ENCODE results near the gene ACOT7. TPM values are rescaled to one million over a fixed set of nuclear protein-coding genes. Genes with fewer than 3 reads are reported as not detected.

The ACOT7 gene
- total RNA-seq, 2 donors from 2014 or later, result 9.9 to 12.9 TPM

DNA sequence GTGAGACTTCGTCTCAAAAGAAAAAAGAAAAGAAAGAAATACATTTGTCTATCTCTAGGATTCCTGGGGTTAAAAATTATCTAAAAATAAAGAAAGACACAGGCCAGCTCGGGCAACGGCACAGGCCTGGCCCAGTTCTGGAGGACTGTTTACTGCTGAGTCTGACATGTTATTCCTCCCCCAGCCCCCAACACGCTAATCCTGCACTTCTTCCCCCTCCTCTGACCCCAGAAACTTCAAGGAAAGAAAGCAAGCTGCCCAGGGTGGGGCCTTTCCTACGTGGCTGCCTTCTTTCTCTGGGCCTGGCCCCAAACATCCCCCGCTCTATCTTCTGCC is 40.0 kb downstream of the ACOT7 start:
- ATAC-seq, result no peak
- DNase-seq, result no peak
- intact Hi-C loops (cut with DNase I), result no loop called here

GRCh38 chr1:6352138-6352563 is 41.4 kb downstream of the ACOT7 start:
- ATAC-seq (no peak), DNase-seq (no peak)
- intact Hi-C loops (cut with DNase I), result no loop called here

DNA sequence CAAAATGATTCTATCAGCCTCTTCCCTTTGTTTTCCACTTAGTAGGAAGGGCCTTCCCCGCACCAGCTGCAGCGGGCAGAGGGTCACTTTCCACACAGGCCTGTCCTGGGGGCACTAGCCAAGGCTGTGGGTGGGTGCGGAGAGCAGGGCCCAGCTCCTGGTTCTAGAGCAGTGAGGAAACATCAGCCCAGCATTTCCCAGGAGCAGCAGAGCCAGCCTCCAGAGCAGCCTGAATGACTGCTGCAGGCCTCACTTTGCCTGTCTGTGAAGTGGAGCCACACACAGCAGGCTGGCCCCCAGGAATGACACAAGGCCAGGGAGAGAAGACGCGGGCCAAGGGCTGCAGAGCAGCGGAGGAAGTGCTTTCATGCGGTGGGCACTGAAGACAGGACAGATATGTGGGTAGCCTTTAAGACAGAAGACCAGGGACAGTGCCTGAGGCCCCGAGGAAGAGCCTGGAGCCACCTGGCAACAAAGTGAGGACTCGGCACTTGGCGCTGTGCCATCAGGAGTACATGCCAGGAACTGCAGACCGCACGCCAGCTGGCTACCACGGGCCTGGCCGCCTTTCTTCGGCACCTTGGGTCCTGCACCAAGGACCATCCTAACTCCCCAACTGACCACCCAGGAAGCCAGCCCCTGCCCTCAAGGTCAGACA is 42.0 kb downstream of the ACOT7 start:
- intact Hi-C loops (cut with DNase I), result no loop called here
- no peak for DNase-seq
- no peak for ATAC-seq

DNA sequence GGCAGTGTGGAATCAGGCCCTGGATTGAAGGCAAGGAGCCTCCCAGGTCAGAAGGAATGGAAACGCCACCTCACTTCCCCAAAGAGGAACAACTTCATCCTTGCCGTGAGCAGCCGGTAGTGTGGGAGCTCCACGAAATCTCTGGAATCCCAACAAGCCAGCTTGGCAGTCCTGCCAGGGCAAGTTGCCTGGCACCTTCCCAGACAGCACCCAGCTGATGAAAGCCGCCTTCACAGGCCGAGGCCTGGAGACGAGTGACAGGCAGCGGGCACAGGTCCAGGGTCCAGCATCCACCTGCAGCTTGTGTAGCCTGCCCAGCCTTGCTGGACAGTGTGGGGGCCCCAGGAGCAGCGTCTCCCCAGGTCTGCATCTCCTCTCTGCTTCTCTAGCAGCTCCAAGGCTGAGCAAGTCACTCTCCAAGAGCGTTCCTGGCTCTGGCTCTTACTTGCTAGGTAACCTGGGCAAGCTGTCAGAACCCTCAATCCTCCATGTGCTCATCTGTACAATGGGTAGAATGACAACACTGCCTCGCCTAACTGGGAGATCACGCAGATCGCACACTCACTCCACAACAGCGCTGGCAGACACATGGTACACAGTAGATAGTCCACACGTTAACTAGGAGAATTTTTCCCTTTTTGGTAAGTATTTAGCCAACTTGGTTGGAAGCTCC is 43.0 kb downstream of the ACOT7 start:
- ATAC-seq (peak; percentile 55), DNase-seq (peak; percentile 71)
- intact Hi-C loops (cut with DNase I), result no loop called here

- DNase-seq (no peak), ATAC-seq (no peak)
- intact Hi-C loops (cut with DNase I), result loop anchor here in 1 of 2 donors (10.0 kb wide), 1 partner anchor 305 kb away; the partner anchor contains the start of gene KCNAB2
Measured at GRCh38 chr1:6349254-6349943, 44.2 kb downstream of the ACOT7 start.

- DNase-seq (peak; percentile 64), ATAC-seq (peak; percentile 15 to 45)
- intact Hi-C loops (cut with DNase I), result loop anchor here in 1 of 2 donors (10.0 kb wide), 1 partner anchor 304 kb away; the partner anchor contains the start of gene KCNAB2
Measured at GRCh38 chr1:6348511-6349191, 44.9 kb downstream of the ACOT7 start.

DNA sequence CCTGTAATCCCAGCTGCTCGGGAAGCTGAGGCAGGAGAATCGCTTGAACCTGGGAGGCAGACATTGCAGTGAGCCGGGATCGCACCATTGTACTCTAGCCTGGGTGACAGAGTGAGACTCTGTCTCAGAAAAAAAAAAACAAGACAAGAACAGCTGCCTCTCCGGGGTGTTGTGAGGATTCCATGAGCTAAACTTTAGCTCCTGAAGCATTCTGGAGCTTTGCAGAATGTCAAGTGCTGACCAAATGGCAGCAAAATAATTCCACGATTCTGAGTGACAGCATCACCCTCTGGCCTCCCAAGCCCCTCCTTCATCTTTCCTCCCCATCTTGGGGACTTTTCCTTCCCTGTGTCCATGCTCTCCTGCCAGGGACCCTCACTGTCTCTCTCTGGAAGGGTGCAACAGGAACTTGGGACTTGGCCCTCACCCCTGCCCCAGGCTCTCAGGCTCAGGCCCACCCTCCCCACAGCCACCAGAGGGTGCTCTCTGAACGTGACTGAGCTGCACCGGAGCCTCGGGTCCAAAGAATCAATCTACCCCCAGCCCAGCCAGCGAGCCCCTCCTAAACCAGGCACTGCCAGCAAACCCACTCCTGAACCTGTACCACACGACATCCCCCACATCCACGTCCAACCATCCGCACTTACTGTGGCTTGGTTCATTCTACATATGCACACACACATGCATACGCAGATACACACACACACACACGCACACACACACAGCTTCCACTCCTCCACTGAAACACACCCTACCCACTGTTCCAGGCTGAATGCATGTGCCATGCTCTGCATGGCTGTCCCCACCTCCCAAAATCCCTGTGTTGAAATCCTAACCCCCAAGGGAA is 45.7 kb downstream of the ACOT7 start:
- no peak for DNase-seq
- peak in 1 of 2 donors; percentile 28 for ATAC-seq

GRCh38 chr1:6345460-6345859 is 48.1 kb downstream of the ACOT7 start:
- no peak for DNase-seq
- intact Hi-C loops (cut with DNase I), result loop anchor here in 1 of 2 donors (10.0 kb wide), 1 partner anchor 301 kb away; the partner anchor contains the start of gene KCNAB2
- ATAC-seq, result no peak

More for the DNA sequence above, 45.7 kb downstream of the ACOT7 start:
- intact Hi-C loops (cut with DNase I), result loop anchor here in 1 of 2 donors (10.0 kb wide), 1 partner anchor 303 kb away; the partner anchor contains the start of gene KCNAB2

DNA sequence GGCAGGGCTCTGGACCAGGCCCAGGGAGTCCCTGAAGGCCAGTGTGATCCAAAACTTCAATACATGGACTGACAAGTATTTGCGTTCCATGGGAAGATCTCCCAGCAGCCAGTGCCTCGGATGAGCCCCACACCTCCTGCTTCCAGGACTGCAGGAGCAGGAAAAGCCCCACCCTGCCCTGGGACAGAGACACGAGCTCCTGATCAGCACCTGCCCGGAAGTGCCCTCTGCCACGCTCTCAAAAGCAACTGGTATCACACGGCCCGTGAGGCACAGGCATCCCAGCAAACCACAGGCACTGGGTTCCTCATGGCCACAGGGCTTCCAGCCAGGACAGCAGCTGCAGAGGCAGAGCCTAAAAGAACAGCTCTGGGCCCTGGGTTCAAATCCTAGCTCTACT is 48.6 kb downstream of the ACOT7 start:
- no peak for ATAC-seq
- no peak for DNase-seq
- intact Hi-C loops (cut with DNase I), result loop anchor here in 1 of 2 donors (10.0 kb wide), 1 partner anchor 300 kb away; the partner anchor contains the start of gene KCNAB2

DNA sequence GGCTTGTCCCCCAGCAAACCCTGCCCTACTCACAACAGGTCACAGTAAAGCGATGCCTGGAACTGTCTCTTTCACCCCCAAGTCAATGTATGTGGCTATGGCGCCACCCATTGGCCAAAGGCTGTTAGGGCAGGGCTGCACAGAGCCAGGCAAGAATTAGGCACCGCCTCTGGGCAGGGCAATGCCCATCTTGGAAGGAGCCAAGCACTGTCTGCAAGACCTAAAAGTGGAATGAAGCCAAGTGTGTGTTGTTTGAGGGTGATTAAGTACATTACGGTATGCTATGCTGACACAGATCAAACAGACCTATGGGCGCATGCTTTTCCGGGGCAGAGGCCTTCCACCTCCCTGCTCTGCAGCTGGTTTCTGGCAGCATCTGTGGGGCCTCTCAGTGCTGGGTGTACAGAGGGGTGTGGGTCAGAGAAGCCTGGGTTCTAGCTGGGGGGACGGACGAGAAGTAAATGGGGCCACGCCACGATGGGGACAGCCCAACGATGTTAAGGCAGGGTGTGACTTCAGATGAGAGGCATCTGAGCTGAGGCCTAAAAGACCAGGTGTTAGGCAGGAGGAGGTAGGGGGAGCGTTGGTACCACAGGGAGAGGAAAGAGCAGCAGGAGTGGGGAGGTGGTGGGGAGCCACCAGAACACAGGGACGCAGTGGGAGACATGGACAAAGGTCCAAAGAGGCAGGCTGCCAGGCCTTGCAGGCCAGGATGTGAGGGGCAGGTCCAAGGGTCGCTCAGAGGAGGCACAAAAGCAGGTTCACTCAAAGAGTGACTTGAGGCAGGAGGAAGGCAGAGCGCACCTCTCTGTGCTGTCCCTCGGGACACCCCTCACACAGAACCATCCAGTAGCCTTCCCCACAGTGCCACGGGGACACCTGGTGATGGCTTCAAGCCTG is 49.8 kb downstream of the ACOT7 start:
- intact Hi-C loops (cut with DNase I), result loop anchor here (1.0 to 10.0 kb wide), 3 partner anchors 95 to 299 kb away; partner anchors contain the start of gene KCNAB2 (in 1 of the 2)
- DNase-seq (peak; percentile 69), ATAC-seq (peak; percentile 85 to 90)

DNA sequence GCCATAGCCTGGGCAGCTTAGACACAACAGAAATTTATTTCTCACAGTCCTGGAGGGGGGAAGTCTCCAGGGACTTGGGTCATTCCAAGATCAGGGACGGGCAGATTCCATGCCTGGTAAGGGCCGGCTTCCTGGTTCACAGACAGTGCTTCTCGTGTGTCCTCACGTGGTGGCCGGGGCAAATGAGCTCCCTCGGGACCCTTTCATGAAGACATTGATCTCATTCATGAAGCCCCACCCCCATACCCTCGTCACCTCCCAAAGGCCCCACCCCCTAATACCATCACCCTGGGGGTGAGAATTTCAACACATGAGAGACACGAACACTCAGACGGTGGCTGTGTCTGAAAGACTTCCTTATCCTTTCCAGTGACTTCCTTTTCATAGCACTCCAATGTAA is 51.5 kb downstream of the ACOT7 start:
- intact Hi-C loops (cut with DNase I), result loop anchor here (2.0 to 10.0 kb wide), 2 partner anchors 93 to 297 kb away; partner anchors contain the start of gene KCNAB2 (in 1 of the 2)
- ATAC-seq, result no peak
- DNase-seq, result no peak

DNA sequence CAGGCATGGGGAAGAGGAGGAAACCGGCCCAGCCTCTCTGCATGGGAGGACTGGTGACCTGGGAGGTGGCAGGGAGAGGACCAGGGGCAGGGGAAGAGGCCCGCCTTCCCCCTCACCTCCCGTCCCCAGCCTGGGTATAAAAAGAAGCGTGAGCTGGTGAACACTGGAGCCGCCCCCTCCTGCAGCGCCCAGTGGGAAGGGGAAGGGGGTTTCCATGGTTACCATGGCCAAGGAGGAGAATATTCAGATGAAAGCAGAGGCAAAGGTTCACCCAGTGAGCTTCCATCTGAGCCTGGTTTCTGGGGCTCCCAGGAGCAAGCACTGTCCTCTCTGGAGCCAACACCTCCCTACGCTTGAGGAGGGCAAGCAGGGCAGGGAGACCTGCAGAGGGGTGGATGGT is 54.9 kb downstream of the ACOT7 start:
- DNase-seq, result no peak
- no peak for ATAC-seq
- intact Hi-C loops (cut with DNase I), result no loop called here

- ATAC-seq, result no peak
- intact Hi-C loops (cut with DNase I), result no loop called here
- no peak for DNase-seq
Measured at GRCh38 chr1:6336776-6337622, 56.6 kb downstream of the ACOT7 start.

- DNase-seq (no peak), ATAC-seq (no peak)
- intact Hi-C loops (cut with DNase I), result no loop called here
Measured at GRCh38 chr1:6334261-6334993, 59.1 kb downstream of the ACOT7 start.

- DNase-seq, result no peak
- intact Hi-C loops (cut with DNase I), result no loop called here
- ATAC-seq, result no peak
Measured at GRCh38 chr1:6332821-6333220, 60.7 kb downstream of the ACOT7 start.
